GM10847 (cell line): ENCODE data around the gene AK3.

ENCODE experiments used
- POLR2A ChIP-seq: IDR thresholded peaks from 2 replicates; pipeline ENCODE4 v1.6.1; 2011; ENCODE audit not compliant: insufficient read length; ENCODE audit errors: extremely low read depth

AK3 gene

GRCh38 chr9:4725706-4726442 lies 15.1 kb downstream of the AK3 start:
- no peak for TF ChIP-seq POLR2A

GRCh38 chr9:4721736-4722135 lies 19.3 kb downstream of the AK3 start:
- TF ChIP-seq POLR2A: no peak

- TF ChIP-seq POLR2A: no peak
These were observed 22.1 kb downstream of the AK3 start for GRCh38 chr9:4718911-4719310.

- TF ChIP-seq POLR2A: no peak
These were observed 23.2 kb downstream of the AK3 start for GRCh38 chr9:4717815-4718214.

GRCh38 chr9:4716163-4716562 lies 24.8 kb downstream of the AK3 start:
- TF ChIP-seq POLR2A: no peak

- no peak for TF ChIP-seq POLR2A
These were observed 26.6 kb downstream of the AK3 start for GRCh38 chr9:4714266-4715016.

- TF ChIP-seq POLR2A: no peak
These were observed 27.2 kb downstream of the AK3 start for GRCh38 chr9:4713849-4714248.

GRCh38 chr9:4709380-4709779 lies 31.6 kb downstream of the AK3 start:
- TF ChIP-seq POLR2A: no peak

- TF ChIP-seq POLR2A: no peak
These were observed 33.9 kb downstream of the AK3 start for GRCh38 chr9:4706971-4707622.

- no peak for TF ChIP-seq POLR2A
These were observed 35.0 kb downstream of the AK3 start for GRCh38 chr9:4706021-4706420.

- TF ChIP-seq POLR2A: no peak
These were observed 36.9 kb downstream of the AK3 start for GRCh38 chr9:4704129-4704528.

- TF ChIP-seq POLR2A: no peak
These were observed 39.5 kb downstream of the AK3 start for GRCh38 chr9:4701526-4701925.

GRCh38 chr9:4700932-4701331 lies 40.1 kb downstream of the AK3 start:
- no peak for TF ChIP-seq POLR2A

GRCh38 chr9:4700091-4700490 lies 40.9 kb downstream of the AK3 start:
- no peak for TF ChIP-seq POLR2A

GRCh38 chr9:4691795-4692194 lies 49.2 kb downstream of the AK3 start:
- no peak for TF ChIP-seq POLR2A

GRCh38 chr9:4690144-4690543 lies 50.9 kb downstream of the AK3 start:
- no peak for TF ChIP-seq POLR2A
